Measurements from ENCODE around the gene AP1G1.
A peak's percentile ranks its signal among the peaks of the same experiment; 100 is the strongest.
"Not testable (repeated sequence)": the region's sequence is repeated elsewhere in the genome, so short reads cannot be mapped to it uniquely, and the experiment has no call there.

AP1G1 gene

GRCh38 chr16:71808593-71809459 is at the start of gene AP1G1:
TSS of gene AP1G1 (minus strand) at chr16:71808834. CDS start at chr16:71789479, 19,355 bp downstream.
- DNase-seq (ENCODE audit: low read depth in 2 of 2, low spot score in 1 of 2) = peak; percentile 72 to 83

GRCh38 chr16:71855937-71856662 is 47.5 kb upstream of the AP1G1 start:
- DNase-seq (ENCODE audit: low read depth in 2 of 2, low spot score in 1 of 2) = no peak

- no peak for DNase-seq (ENCODE audit: low read depth in 2 of 2, low spot score in 1 of 2)
These were observed 45.8 kb upstream of the AP1G1 start for GRCh38 chr16:71854369-71854948.

- DNase-seq (ENCODE audit: low read depth in 2 of 2, low spot score in 1 of 2) = no peak
These were observed 44.8 kb upstream of the AP1G1 start for GRCh38 chr16:71853413-71853812.

- DNase-seq (ENCODE audit: low read depth in 2 of 2, low spot score in 1 of 2) = no peak
These were observed 43.9 kb upstream of the AP1G1 start for GRCh38 chr16:71852561-71852960.

GRCh38 chr16:71852158-71852557 is 43.5 kb upstream of the AP1G1 start:
- DNase-seq (ENCODE audit: low read depth in 2 of 2, low spot score in 1 of 2) = no peak

GRCh38 chr16:71851746-71852145 is 43.1 kb upstream of the AP1G1 start:
- DNase-seq (ENCODE audit: low read depth in 2 of 2, low spot score in 1 of 2) = no peak

GRCh38 chr16:71848622-71849021 is 40.0 kb upstream of the AP1G1 start:
- no peak for DNase-seq (ENCODE audit: low read depth in 2 of 2, low spot score in 1 of 2)

GRCh38 chr16:71847096-71847495 is 38.5 kb upstream of the AP1G1 start:
- no peak for DNase-seq (ENCODE audit: low read depth in 2 of 2, low spot score in 1 of 2)

- no peak for DNase-seq (ENCODE audit: low read depth in 2 of 2, low spot score in 1 of 2)
These were observed 37.8 kb upstream of the AP1G1 start for GRCh38 chr16:71846431-71846830.

- DNase-seq (ENCODE audit: low read depth in 2 of 2, low spot score in 1 of 2) = peak; percentile 76 to 85
These were observed 37.2 kb upstream of the AP1G1 start, which contains the start of gene ATXN1L for GRCh38 chr16:71845639-71846430. TSS of gene ATXN1L (plus strand) at chr16:71845976. CDS start at chr16:71849741, 3,765 bp downstream.

- DNase-seq (ENCODE audit: low read depth in 2 of 2, low spot score in 1 of 2) = no peak
These were observed 34.9 kb upstream of the AP1G1 start for GRCh38 chr16:71843572-71843971.

- DNase-seq (ENCODE audit: low read depth in 2 of 2, low spot score in 1 of 2) = no peak
These were observed 31.4 kb upstream of the AP1G1 start for GRCh38 chr16:71840052-71840451.

- DNase-seq (ENCODE audit: low read depth in 2 of 2, low spot score in 1 of 2) = no peak
These were observed 28.5 kb upstream of the AP1G1 start for GRCh38 chr16:71837150-71837549.

- no peak for DNase-seq (ENCODE audit: low read depth in 2 of 2, low spot score in 1 of 2)
These were observed 25.7 kb upstream of the AP1G1 start for GRCh38 chr16:71834291-71834690.

GRCh38 chr16:71832112-71832511 is 23.5 kb upstream of the AP1G1 start:
- DNase-seq (ENCODE audit: low read depth in 2 of 2, low spot score in 1 of 2) = not testable (repeated sequence)

GRCh38 chr16:71831698-71832097 is 23.1 kb upstream of the AP1G1 start:
- DNase-seq (ENCODE audit: low read depth in 2 of 2, low spot score in 1 of 2) = not testable (repeated sequence)

- no peak for DNase-seq (ENCODE audit: low read depth in 2 of 2, low spot score in 1 of 2)
These were observed 21.7 kb upstream of the AP1G1 start for GRCh38 chr16:71830359-71830758.

GRCh38 chr16:71826533-71827017 is 17.9 kb upstream of the AP1G1 start:
- no peak for DNase-seq (ENCODE audit: low read depth in 2 of 2, low spot score in 1 of 2)

- DNase-seq (ENCODE audit: low read depth in 2 of 2, low spot score in 1 of 2) = not testable (repeated sequence)
These were observed 8.5 kb upstream of the AP1G1 start for GRCh38 chr16:71817155-71817500.

GRCh38 chr16:71811261-71811803 is 2.7 kb upstream of the AP1G1 start:
- no peak for DNase-seq (ENCODE audit: low read depth in 2 of 2, low spot score in 1 of 2)

All from stimulated activated CD8-positive, alpha-beta memory T cell treated with anti-CD3 and anti-CD28 coated beads, Interleukin-4, amount 100 ng/mL, for 1 hour (primary cell).